WERI-Rb-1 (cell line): ENCODE measurements around the gene HIVEP2.

Source experiments
- DNase-seq: peaks from one replicate; pipeline ENCODE4 v3.0.0-alpha.2; 2020
- H3K27ac ChIP-seq: fragments of 250-450 bp; sonication (Bioruptor Pico); 2 replicates; pipeline ENCODE4 v1.5.1; 2020; ENCODE audit warnings: mild to moderate bottlenecking, moderate library complexity
- H3K27me3 ChIP-seq: fragments of 250-450 bp; sonication (Bioruptor Pico); 2 replicates; pipeline ENCODE4 v1.5.1; 2021; ENCODE audit warnings: mild to moderate bottlenecking, low read depth, moderate library complexity; ENCODE audit not compliant: insufficient read depth, severe bottlenecking
- H3K36me3 ChIP-seq: fragments of 250-450 bp; sonication (Bioruptor Pico); 2 replicates; pipeline ENCODE4 v1.5.1; 2020; ENCODE audit warnings: mild to moderate bottlenecking, moderate library complexity
- H3K4me3 ChIP-seq: 2 replicates; pipeline ENCODE4 v1.5.1; 2011; ENCODE audit warnings: low read depth, mild to moderate bottlenecking, control low read depth, low read length
- H3K9me3 ChIP-seq: fragments of 250-450 bp; sonication (Bioruptor Pico); 2 replicates; pipeline ENCODE4 v1.5.1; 2021; ENCODE audit warnings: mild to moderate bottlenecking, moderate library complexity; ENCODE audit not compliant: severe bottlenecking
- CTCF ChIP-seq: IDR thresholded peaks from 2 replicates; pipeline ENCODE4 v1.5.1; 2011; ENCODE audit warnings: low read depth, mild to moderate bottlenecking, control low read depth, inconsistent platforms, low read length

The HIVEP2 gene

DNA sequence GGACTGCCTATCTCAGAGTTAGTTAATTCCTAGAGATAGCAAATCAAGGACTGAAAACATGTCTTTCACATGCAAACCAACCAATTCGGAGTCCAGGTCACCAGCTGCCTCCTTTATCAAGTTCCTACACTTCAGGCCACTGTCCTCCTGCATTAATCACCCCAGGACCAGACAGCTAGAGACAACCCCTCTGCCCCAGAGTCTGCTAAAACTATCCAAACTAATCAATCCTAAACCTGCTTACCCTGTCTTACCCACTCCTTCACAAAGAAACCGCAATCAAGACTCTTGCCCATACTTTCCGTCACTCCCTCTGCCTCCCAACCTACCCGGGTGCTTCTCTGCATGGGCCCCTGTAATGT, 207.0 kb downstream of the HIVEP2 start:
- Histone ChIP-seq H3K9me3 (no peaks in the 10 kb centered on the region), H3K27ac (no peak overlapping the region), H3K27me3 (no peaks in the 10 kb centered on the region), H3K36me3 (no peaks in the 10 kb centered on the region), H3K4me3 (no peak overlapping the region)
- DNase-seq, result no peak
- no peak for TF ChIP-seq CTCF

- Histone ChIP-seq H3K27me3 (no peaks in the 10 kb centered on the region), H3K4me3 (no peak overlapping the region), H3K9me3 (no peaks in the 10 kb centered on the region), H3K27ac (no peak overlapping the region), H3K36me3 (no peaks in the 10 kb centered on the region)
- TF ChIP-seq CTCF, result no peak
- no peak for DNase-seq
Measured at GRCh38 chr6:142737368-142738034, 207.5 kb downstream of the HIVEP2 start.

- Histone ChIP-seq H3K27ac (no peak overlapping the region), H3K36me3 (no peaks in the 10 kb centered on the region), H3K27me3 (no peaks in the 10 kb centered on the region), H3K4me3 (no peak overlapping the region), H3K9me3 (no peaks in the 10 kb centered on the region)
- DNase-seq, result no peak
- TF ChIP-seq CTCF, result no peak
Measured at GRCh38 chr6:142735204-142735603, 209.8 kb downstream of the HIVEP2 start.

- Histone ChIP-seq H3K27ac (no peak overlapping the region), H3K36me3 (no peaks in the 10 kb centered on the region), H3K27me3 (no peaks in the 10 kb centered on the region), H3K4me3 (no peak overlapping the region), H3K9me3 (no peaks in the 10 kb centered on the region)
- DNase-seq, result no peak
- no peak for TF ChIP-seq CTCF
Measured at GRCh38 chr6:142732790-142733189, 212.2 kb downstream of the HIVEP2 start.

DNA sequence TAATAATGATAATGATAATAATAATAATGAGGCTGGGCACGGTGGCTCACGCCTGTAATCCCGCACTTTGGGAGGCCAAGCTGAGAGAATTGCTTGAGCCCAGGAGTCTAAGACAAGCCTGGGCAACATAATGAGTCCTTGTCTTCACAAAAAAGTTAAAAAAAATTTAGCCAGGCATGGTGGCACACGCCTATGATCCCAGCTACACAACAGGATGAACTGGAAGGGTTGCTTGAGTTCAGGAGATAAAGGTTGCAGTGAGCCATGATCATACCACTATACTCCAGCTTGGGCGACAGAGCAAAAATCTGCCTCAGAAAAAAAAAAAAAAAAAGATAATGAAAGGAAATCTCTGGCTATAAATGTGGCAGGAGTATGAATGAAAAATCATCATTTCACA, 213.4 kb downstream of the HIVEP2 start:
- TF ChIP-seq CTCF, result no peak
- Histone ChIP-seq H3K36me3 (no peaks in the 10 kb centered on the region), H3K4me3 (no peak overlapping the region), H3K27me3 (no peaks in the 10 kb centered on the region), H3K9me3 (no peaks in the 10 kb centered on the region), H3K27ac (no peak overlapping the region)
- no peak for DNase-seq

DNA sequence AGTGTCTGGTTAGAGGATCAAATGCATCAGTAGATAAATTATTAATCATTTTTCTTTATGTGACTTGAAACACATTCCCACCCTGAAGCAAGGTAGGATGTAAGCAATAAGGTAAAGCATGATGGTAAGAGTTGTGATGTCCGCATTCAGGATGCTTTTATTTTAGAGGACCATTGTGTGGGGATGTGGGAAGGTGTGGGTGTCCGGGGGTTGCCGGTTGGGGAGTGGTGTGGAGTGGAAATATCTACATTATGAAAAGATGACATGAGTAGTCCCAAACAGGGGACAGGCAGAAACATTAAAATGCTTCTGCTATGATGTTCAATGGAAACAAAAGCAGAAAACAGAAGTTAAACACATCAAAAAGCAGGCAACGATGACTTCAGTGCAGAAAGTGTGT, 215.4 kb downstream of the HIVEP2 start:
- H3K9me3 ChIP-seq, result no peaks in the 10 kb centered on the region
- no peak overlapping the region for H3K27ac ChIP-seq
- H3K4me3 ChIP-seq, result no peak overlapping the region
- no peaks in the 10 kb centered on the region for H3K36me3 ChIP-seq
- no peak for TF ChIP-seq CTCF
- H3K27me3 ChIP-seq, result no peaks in the 10 kb centered on the region
- no peak for DNase-seq
